Colonic mucosa (tissue), 4 donors: ENCODE data around the gene C4orf54. TPM values are rescaled to one million over a fixed set of nuclear protein-coding genes. Genes with fewer than 3 reads are reported as not detected.

ENCODE experiments used
- DNase-seq: peaks from one replicate; pipeline ENCODE4 v3.0.0-alpha.2; 2020
- H3K27ac ChIP-seq: fragments of 200-600 bp; one replicate; pipeline ENCODE4 v1.8.0; 2021
- H3K27me3 ChIP-seq: fragments of 200-600 bp; one replicate; pipeline ENCODE4 v1.8.0; 2021
- H3K36me3 ChIP-seq: fragments of 200-600 bp; one replicate; pipeline ENCODE4 v1.8.0; 2021
- H3K4me1 ChIP-seq: fragments of 200-600 bp; one replicate; pipeline ENCODE4 v1.8.0; 2021; ENCODE audit warnings: mild to moderate bottlenecking
- H3K4me3 ChIP-seq: fragments of 200-600 bp; one replicate; pipeline ENCODE4 v1.8.0; 2021
- H3K9ac ChIP-seq, 2 donors: one replicate each; pipeline ENCODE4 v1.7.0; 2013; ENCODE audit warnings: control low read depth in 2 of 2, low read depth in 2 of 2, low read length in 2 of 2
- H3K9me3 ChIP-seq: fragments of 200-600 bp; one replicate; pipeline ENCODE4 v1.8.0; 2021
- intact Hi-C: fragments of 100-400 bp; cut with DNase I; formaldehyde crosslinking; loops from one replicate; pipeline ENCODE4 v1.14.1; 2022
- total RNA-seq, 2 donors: library from RNA; stranded (reverse); fragmentation: NEBNext Ultra II Directional in 1 of 2; extraction: Animal tissue kit (Norgen Biotek cat#: 25700) in 1 of 2; gene quantifications; one replicate each; pipeline ENCODE4 v1.2.1, GENCODE V29; 2021
- TF ChIP-seq, protein P1 (sequence below): fragments of 200-600 bp; IDR thresholded peaks from one replicate; pipeline ENCODE4 v1.8.0; 2022; ENCODE audit warnings: antibody characterized with exemption, mild to moderate bottlenecking
- donor health status: healthy.
- donor health status: DM: no; HTN: no; CAD: no.
- donor health status: DM: no; HTN: no; CAD: no.

Gene C4orf54
- total RNA-seq, 2 donors from 2014 or later = 0.27 TPM; not detected in 1

DNA sequence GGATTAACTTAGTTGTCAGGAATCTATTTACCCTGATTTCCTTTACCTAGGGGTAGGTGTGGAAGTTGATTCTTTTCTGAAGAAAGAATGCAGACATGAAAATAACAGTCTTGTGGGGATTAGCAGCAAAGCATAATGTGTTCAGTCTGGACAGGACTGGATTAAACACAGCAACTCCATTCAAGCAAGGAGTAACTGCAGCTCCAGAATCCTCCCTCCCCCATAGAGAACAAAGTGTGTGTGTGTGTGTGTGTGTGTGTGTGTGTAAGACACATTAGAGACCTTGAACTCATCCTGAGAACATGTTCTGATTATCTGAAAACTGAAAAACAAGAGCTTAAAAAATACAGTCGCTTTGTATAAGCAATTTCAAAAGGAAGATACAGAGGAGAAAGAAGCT is 9.3 kb downstream of the C4orf54 start:
- no peak overlapping the region for H3K27ac ChIP-seq
- H3K4me3 ChIP-seq = no peak overlapping the region
- H3K9ac ChIP-seq = no peak overlapping the region
- H3K36me3 ChIP-seq = no peaks in the 10 kb centered on the region
- DNase-seq = no peak
- no peaks in the 10 kb centered on the region for H3K4me1 ChIP-seq
- TF ChIP-seq, protein P1, sequence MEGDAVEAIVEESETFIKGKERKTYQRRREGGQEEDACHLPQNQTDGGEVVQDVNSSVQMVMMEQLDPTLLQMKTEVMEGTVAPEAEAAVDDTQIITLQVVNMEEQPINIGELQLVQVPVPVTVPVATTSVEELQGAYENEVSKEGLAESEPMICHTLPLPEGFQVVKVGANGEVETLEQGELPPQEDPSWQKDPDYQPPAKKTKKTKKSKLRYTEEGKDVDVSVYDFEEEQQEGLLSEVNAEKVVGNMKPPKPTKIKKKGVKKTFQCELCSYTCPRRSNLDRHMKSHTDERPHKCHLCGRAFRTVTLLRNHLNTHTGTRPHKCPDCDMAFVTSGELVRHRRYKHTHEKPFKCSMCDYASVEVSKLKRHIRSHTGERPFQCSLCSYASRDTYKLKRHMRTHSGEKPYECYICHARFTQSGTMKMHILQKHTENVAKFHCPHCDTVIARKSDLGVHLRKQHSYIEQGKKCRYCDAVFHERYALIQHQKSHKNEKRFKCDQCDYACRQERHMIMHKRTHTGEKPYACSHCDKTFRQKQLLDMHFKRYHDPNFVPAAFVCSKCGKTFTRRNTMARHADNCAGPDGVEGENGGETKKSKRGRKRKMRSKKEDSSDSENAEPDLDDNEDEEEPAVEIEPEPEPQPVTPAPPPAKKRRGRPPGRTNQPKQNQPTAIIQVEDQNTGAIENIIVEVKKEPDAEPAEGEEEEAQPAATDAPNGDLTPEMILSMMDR = no peak
- intact Hi-C loops = no loop called here
- no peaks in the 10 kb centered on the region for H3K9me3 ChIP-seq
- H3K27me3 ChIP-seq = no peaks in the 10 kb centered on the region

DNA sequence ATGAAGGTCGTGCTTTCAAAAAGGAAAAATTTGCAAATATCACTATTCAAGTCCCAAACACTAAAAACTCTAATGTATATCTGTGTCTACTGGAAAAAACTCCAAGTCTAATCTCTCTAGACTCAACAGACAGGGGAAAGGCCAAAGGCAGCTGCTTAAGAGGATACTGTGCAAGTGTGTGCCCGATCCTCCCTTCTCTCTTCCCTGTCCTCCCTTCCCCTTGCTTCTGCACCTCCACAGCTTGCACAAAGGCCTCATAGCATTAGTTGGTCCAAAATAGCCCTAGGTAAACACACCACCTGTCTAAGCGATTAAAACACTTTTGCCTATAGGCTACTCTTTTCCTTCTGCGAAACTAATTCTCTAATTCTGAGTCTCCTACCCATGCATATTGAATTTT is 10.6 kb downstream of the C4orf54 start:
- intact Hi-C loops = no loop called here
- H3K27me3 ChIP-seq = no peaks in the 10 kb centered on the region
- DNase-seq = no peak
- TF ChIP-seq, protein P1 = no peak
- H3K9ac ChIP-seq = no peak overlapping the region
- H3K4me3 ChIP-seq = no peak overlapping the region
- no peaks in the 10 kb centered on the region for H3K4me1 ChIP-seq
- H3K9me3 ChIP-seq = no peaks in the 10 kb centered on the region
- H3K36me3 ChIP-seq = no peaks in the 10 kb centered on the region
- H3K27ac ChIP-seq = no peak overlapping the region

DNA sequence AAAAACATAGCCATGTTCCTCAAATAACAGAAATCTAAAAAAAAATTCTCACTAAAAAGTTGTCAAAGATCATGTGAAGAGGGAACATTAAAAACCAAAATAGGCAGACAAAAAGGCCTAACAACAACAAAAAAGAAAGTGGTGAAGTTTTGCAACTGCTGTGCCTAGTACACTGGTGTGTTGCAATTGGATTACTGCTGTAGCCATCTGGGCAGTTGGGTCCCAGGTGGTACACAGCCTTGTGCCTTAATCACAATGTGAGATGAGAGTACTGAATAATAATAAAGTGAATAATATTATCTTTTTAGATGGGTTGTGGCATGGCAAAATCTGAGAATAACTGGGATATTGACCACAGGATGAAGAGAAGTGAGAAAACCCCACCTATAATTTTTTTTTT is 12.0 kb downstream of the C4orf54 start:
- Histone ChIP-seq H3K36me3 (no peaks in the 10 kb centered on the region), H3K9me3 (no peaks in the 10 kb centered on the region), H3K4me1 (no peaks in the 10 kb centered on the region), H3K27me3 (no peaks in the 10 kb centered on the region), H3K9ac (no peak overlapping the region), H3K4me3 (no peak overlapping the region), H3K27ac (no peak overlapping the region)
- TF ChIP-seq, protein P1 = no peak
- no peak for DNase-seq
- intact Hi-C loops = no loop called here

DNA sequence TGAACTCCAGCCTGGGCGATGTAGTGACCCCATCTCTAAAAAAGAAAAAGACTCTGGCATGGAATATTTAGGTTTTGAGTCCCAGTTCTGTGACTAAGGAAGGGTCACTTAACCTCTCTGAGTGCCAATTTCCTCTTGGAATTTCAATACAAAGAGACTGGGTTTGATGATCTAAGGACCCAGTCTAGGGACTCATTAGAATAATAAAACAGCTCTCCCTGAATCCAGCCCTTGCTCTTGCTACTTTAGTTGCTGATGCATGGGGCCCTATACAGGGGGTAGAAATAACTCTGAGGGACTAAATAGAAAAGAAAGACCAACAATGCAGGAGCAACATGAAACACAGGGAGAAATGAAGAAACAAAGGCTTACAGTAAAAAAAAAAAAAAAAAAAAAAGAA is 12.6 kb downstream of the C4orf54 start:
- TF ChIP-seq, protein P1 = no peak
- no peaks in the 10 kb centered on the region for H3K36me3 ChIP-seq
- intact Hi-C loops = no loop called here
- no peaks in the 10 kb centered on the region for H3K9me3 ChIP-seq
- no peak overlapping the region for H3K27ac ChIP-seq
- no peak overlapping the region for H3K9ac ChIP-seq
- no peaks in the 10 kb centered on the region for H3K27me3 ChIP-seq
- no peak for DNase-seq
- H3K4me3 ChIP-seq = no peak overlapping the region
- no peaks in the 10 kb centered on the region for H3K4me1 ChIP-seq

DNA sequence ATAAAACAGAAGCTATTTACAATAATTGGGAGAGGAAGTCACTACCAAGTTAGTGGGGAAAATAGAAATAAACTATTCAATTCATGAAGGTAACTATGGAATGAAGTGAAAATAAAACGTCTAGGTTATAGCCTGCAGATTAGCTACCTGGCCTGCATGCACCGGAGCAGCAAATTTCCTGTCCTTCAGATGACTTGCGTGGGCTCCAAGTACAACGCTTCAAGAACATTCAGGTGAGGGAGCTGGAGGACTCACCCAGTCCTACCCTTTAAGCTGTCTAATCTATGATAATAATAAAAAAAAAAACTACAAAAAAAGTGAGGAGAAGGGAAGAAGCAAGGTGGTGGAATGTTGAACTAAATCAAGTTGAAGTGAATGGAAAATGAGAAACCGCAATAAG is 13.2 kb downstream of the C4orf54 start:
- Histone ChIP-seq H3K9me3 (no peaks in the 10 kb centered on the region), H3K4me3 (no peak overlapping the region), H3K4me1 (no peaks in the 10 kb centered on the region), H3K27ac (no peak overlapping the region), H3K9ac (no peak overlapping the region), H3K27me3 (no peaks in the 10 kb centered on the region), H3K36me3 (no peaks in the 10 kb centered on the region)
- intact Hi-C loops = no loop called here
- DNase-seq = no peak
- TF ChIP-seq, protein P1 = no peak
